Measurements from ENCODE around the gene BTG1. TPM values are rescaled to one million over a fixed set of nuclear protein-coding genes. Genes with fewer than 3 reads are reported as not detected.

Gene BTG1
- total and polyA plus RNA-seq, 2 of the 8 experiments (the other 6 are each of a cell fraction or from before 2014, with no cell fraction given) = 17.1 to 32.7 TPM

GRCh38 chr12:92129609-92130008 is 16.0 kb downstream of the BTG1 start:
- Histone ChIP-seq H3K9me3 (ENCODE audit: insufficient read depth in 2 of 2, low read depth in 1 of 2, low read length in 1 of 2) (no peaks in the 10 kb centered on the region), H2AK5ac (ENCODE audit: low read depth, low read length) (no peak overlapping the region), H4K91ac (replicated peaks; ENCODE audit: insufficient read length, low read length) (no peak overlapping the region), H3K27me3 (replicated peaks in 1 of 4; ENCODE audit: control insufficient read depth in 3 of 4, extremely low read depth in 1 of 4, insufficient read depth in 3 of 4, low read length in 3 of 4) (no peaks in the 10 kb centered on the region), H3K4me1 (replicated peaks in 1 of 4; ENCODE audit: control insufficient read depth in 3 of 4, insufficient read depth in 4 of 4, low read length in 3 of 4) (peaks cover 0 to 6% (median 2%) of the 10 kb centered on the region in 4 experiments; a peak in 3 of 7 replicates), H3K14ac (ENCODE audit: insufficient read length) (no peak overlapping the region), H3K4ac (replicated peaks; ENCODE audit: insufficient read length, low read depth, low read length) (no peak overlapping the region), H4K20me1 (replicated peaks in 1 of 2; ENCODE audit: control insufficient read depth in 1 of 2, insufficient read depth in 2 of 2, low read length in 2 of 2) (no peaks in the 10 kb centered on the region), H3K79me1 (ENCODE audit: low read depth, low read length) (no peaks in the 10 kb centered on the region), H2BK20ac (ENCODE audit: low read length) (no peak overlapping the region), H4K8ac (ENCODE audit: extremely low read depth, insufficient read depth, low read length) (no peak overlapping the region), H3K79me2 (ENCODE audit: control insufficient read depth in 1 of 2, insufficient read depth in 2 of 2, low read length in 2 of 2) (peaks cover 7 to 93% of the 10 kb centered on the region in 2 experiments; a peak in 3 of 4 replicates), H3K18ac (ENCODE audit: extremely low read depth, low read length) (no peak overlapping the region), H3K4me3 (ENCODE audit: extremely low read depth in 1 of 4, insufficient read depth in 2 of 4, low read depth in 3 of 4, low read length in 4 of 4) (no peak overlapping the region), H3K9ac (replicated peaks in 1 of 4; ENCODE audit: extremely low read depth in 1 of 4, low read depth in 3 of 4, low read length in 3 of 4) (no peak overlapping the region), H3K4me2 (ENCODE audit: insufficient read depth in 1 of 2, low read depth in 2 of 2, low read length in 2 of 2) (no peak overlapping the region), H2AFZ (ENCODE audit: low read length) (no peak overlapping the region), H2BK12ac (ENCODE audit: low read depth, low read length) (no peak overlapping the region), H3K27ac (ENCODE audit: low read depth, low read length) (no peak overlapping the region), H3K56ac (replicated peaks; ENCODE audit: insufficient read length, low read depth, low read length) (no peak overlapping the region), H3K36me3 (ENCODE audit: control insufficient read depth in 2 of 4, insufficient read depth in 4 of 4, low read length in 3 of 4) (peaks cover 0 to 5% (median 0%) of the 10 kb centered on the region in 4 experiments; a peak in 1 of 8 replicates), H4K5ac (ENCODE audit: insufficient read length, low read depth, low read length) (no peak overlapping the region), H2BK120ac (replicated peaks; ENCODE audit: low read depth, low read length) (no peak overlapping the region), H2BK15ac (ENCODE audit: low read length) (no peak overlapping the region), H3K23ac (ENCODE audit: insufficient read length) (no peak overlapping the region), H3K23me2 (ENCODE audit: low read depth, low read length) (no peaks in the 10 kb centered on the region; the same call in 1 of the 2 replicates), H2BK5ac (ENCODE audit: low read depth, low read length) (no peak overlapping the region)
- FAIRE-seq (no peak), DNase-seq (ENCODE audit: low read depth in 1 of 2, low spot score in 2 of 2) (no peak)
- ChIA-PET POLR2A (ENCODE audit: partially characterized antibody) (interaction anchor here (1.7 kb wide), 1 partner anchor 16 kb away, joined by 10 read pairs; the partner anchor contains the start of gene BTG1), CTCF (ENCODE audit: partially characterized antibody) (interaction anchor here (0.6 to 1.5 kb wide), 3 partner anchors 8 to 278 kb away, joined by 3 to 4 read pairs (median 3); no protein-coding TSS in a partner anchor)
- 86% methylated on average over 2 of the region's 2 CpGs; no CpG with 5 or more reads in 1 of the 2 experiments for WGBS, 2 experiments (ENCODE audit: extremely low coverage in 1 of 2, insufficient coverage in 1 of 2, insufficient read length in 1 of 2, insufficient replicate concordance in 2 of 2, low coverage in 1 of 2, low lambda C conversion rate in 2 of 2, missing lambda C conversion rate in 1 of 2)
- TF ChIP-seq FOSL1 (IDR thresholded peaks at IDR 0.05; ENCODE audit: insufficient read depth, low read depth, low read length) (no peak), RFX5 (IDR thresholded peaks at IDR 0.05; ENCODE audit: borderline replicate concordance, low read depth, low read length) (no peak), HDAC6 (IDR thresholded peaks at IDR 0.05; ENCODE audit: low read depth, low read length) (no peak), KDM1A (IDR thresholded peaks at IDR 0.05; ENCODE audit: borderline replicate concordance, low read length) (no peak), GTF2F1 (IDR thresholded peaks at IDR 0.05; ENCODE audit: borderline replicate concordance, low read depth, low read length) (no peak), NRF1 (IDR thresholded peaks at IDR 0.05; ENCODE audit: low read depth, low read length) (no peak), ATF3 (IDR thresholded peaks at IDR 0.05; ENCODE audit: insufficient read depth, low read depth, low read length) (no peak), ATF2 (IDR thresholded peaks at IDR 0.05; ENCODE audit: low read length) (no peak), RAD21 (IDR thresholded peaks at IDR 0.05 in 1 of 2, conservative IDR thresholded peaks at IDR 0.05 in 1 of 2; ENCODE audit: low read depth in 2 of 2, low read length in 2 of 2) (no peak), SP4 (IDR thresholded peaks at IDR 0.05; ENCODE audit: low read length) (no peak), GABPA (IDR thresholded peaks at IDR 0.05; ENCODE audit: borderline replicate concordance, insufficient read depth, low read length) (no peak)
